NCI-H2107 treated with DMSO at 0.1 percent for 48 hours (cell line): ENCODE measurements around the gene KRIT1.

Experiments used
- DNase-seq: peaks from one replicate; lab custom pipeline; 2025; ENCODE audit not compliant: unreplicated experiment; lab: John Stamatoyannopoulos, UW

Gene KRIT1

DNA sequence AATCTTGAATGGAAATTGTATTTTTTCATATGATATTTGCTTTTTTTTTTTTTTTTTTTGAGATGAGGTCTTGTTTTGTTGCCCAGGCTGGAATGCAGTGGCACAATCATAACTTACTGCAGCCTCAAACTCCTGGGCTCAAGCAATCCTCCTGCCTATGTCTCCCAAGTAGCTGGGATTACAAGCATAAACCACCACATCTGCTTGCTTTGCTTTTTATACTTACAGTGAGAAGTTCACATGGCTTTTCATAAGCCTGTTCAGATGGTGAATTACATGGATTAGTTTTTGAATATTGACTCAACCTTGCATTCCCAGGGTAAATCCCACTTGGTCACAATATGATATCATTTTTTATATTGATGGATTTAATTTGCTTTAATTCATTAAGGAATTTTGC, 88.7 kb downstream of the KRIT1 start:
- DNase-seq = no peak

DNA sequence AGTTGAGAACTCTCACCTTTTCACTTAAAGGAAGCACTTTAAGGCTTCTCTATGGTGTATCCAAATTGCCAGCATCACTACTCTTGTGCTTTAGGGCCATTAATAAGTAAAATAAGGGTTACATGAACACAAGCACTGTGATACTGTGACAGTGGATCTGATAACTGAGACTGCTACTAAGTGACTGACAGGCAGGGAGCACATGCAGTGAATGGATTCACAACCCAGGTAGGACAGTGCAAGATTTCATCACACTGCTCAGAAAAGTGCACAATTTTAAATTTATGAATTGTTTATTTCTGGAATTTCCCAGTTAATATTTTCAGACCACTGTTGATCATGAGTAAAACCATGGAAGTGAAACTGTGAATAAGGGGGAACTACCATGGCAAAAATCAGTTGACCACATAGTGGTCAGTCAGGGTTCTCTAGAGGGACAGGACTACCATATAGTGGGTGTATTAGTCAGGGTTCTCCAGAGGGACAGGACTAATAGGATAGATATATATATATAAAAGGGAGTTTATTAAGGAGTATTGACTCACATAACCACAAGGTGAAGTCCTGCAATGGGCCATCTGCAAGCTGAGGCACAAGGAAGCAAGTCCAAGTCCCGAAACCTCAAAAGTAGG, 90.5 kb downstream of the KRIT1 start:
- DNase-seq = no peak

DNA sequence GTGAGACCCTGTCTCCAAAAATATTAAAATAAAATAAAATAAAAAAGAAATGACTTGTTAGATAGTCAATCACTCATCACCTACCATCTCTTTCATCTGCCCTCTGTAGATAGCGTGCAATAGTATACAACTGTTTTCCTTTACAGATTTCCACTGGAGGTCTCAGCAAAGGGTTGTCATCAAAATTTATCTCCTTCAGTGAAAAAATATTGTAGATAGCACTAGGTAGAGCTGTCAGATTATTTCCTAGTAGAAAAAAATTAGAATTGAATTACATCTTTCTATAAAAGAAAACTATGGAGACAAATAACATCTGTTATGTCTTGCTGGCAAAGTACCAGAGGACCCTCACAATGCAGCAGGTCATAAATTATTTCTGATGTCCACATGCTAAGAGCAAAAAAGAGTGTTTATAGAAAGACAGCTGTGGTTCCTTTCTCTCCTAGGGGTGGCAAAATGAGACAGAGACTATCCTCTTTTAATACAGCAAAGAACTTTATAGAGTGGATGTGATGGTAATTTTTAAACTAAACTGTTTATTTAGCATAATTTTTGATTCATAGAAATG, 95.2 kb downstream of the KRIT1 start:
- no peak for DNase-seq

DNA sequence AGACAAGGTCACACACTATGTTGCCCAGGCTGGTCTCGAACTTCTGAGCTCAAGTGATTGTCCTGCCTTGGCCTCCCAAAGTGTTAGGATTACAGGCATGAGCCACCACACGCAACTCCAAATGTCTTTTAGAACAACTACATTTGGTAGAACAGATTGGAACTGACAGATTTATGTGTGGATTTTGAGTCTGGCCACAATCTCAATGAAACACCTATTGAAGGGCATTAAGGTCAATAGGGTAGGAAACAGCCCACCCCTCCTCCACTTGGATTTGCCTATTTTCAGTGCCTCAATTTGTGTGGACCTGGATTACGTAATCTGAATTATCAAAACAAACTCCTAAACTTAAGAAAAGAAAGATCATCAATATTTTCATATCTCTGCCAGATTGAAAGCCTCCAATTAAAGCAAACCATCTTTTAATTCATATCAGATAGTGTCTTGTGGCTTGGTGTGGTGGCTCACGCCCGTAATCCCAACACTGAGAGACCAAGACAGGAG, 95.9 kb downstream of the KRIT1 start:
- DNase-seq = no peak
